DOHH2 (cell line): ENCODE measurements around the gene ATP10D.

Source experiments
- H3F3A ChIP-seq: fragments of 200-600 bp; sonication (generic), shearing (Covaris generic); 2 replicates; pipeline ENCODE4 v1.6.0; 2016; ENCODE audit warnings: antibody characterized with exemption, mild to moderate bottlenecking; ENCODE audit not compliant: control insufficient read depth, insufficient read depth
- H3K27ac ChIP-seq: fragments of 200-600 bp; sonication (generic); 2 replicates; pipeline ENCODE4 v1.5.1; 2014; ENCODE audit warnings: low read depth, mild to moderate bottlenecking, low read length, moderate library complexity
- H3K27me3 ChIP-seq: fragments of 200-600 bp; sonication (generic); 2 replicates; pipeline ENCODE4 v1.6.1; 2014; ENCODE audit warnings: mild to moderate bottlenecking, low read length, mixed read lengths; ENCODE audit not compliant: control insufficient read depth
- H3K36me3 ChIP-seq: fragments of 200-600 bp; sonication (generic); 2 replicates; pipeline ENCODE4 v1.6.1; 2014; ENCODE audit warnings: mild to moderate bottlenecking, low read length, moderate library complexity, mixed read lengths; ENCODE audit not compliant: control insufficient read depth
- H3K4me1 ChIP-seq: fragments of 200-600 bp; sonication (generic); 2 replicates; pipeline ENCODE4 v1.6.1; 2014; ENCODE audit warnings: mild to moderate bottlenecking, low read length, mixed read lengths; ENCODE audit not compliant: control insufficient read depth
- H3K4me2 ChIP-seq: fragments of 200-600 bp; sonication (generic); 2 replicates; pipeline ENCODE4 v1.6.0; 2014; ENCODE audit warnings: mild to moderate bottlenecking, low read length, moderate library complexity
- H3K4me3 ChIP-seq: fragments of 200-600 bp; sonication (generic); 2 replicates; pipeline ENCODE4 v1.5.1; 2014; ENCODE audit warnings: mild to moderate bottlenecking, low read length, mixed read lengths
- H3K79me2 ChIP-seq: fragments of 200-600 bp; sonication (generic); 2 replicates; pipeline ENCODE4 v1.6.1; 2014; ENCODE audit warnings: mild to moderate bottlenecking, low read length, mixed read lengths; ENCODE audit not compliant: control insufficient read depth
- H3K9me2 ChIP-seq: fragments of 200-600 bp; sonication (generic); replicated peaks from 2 replicates; pipeline ENCODE4 v1.6.1; 2014; ENCODE audit warnings: mild to moderate bottlenecking, low read length, mixed read lengths; ENCODE audit not compliant: control insufficient read depth
- H3K9me3 ChIP-seq: fragments of 200-600 bp; sonication (generic); 2 replicates; pipeline ENCODE4 v1.6.1; 2014; ENCODE audit warnings: antibody characterized with exemption, low read length, mixed read lengths; ENCODE audit not compliant: control insufficient read depth, insufficient read depth
- H4K20me1 ChIP-seq: fragments of 200-600 bp; sonication (generic); 2 replicates; pipeline ENCODE4 v1.6.0; 2014; ENCODE audit warnings: low read depth, mild to moderate bottlenecking, antibody characterized with exemption, low read length, moderate library complexity; ENCODE audit not compliant: control insufficient read depth, insufficient read depth
- EZH2phosphoT487 ChIP-seq: fragments of 200-600 bp; sonication (generic); IDR thresholded peaks from 2 replicates; pipeline ENCODE4 v1.6.1; 2017; ENCODE audit warnings: borderline replicate concordance, mild to moderate bottlenecking, antibody characterized with exemption, low read length, moderate library complexity, mixed read lengths
- TF ChIP-seq, protein P1 (sequence below): fragments of 200-600 bp; sonication (generic); IDR thresholded peaks from one replicate; pipeline ENCODE4 v1.5.1; 2014; ENCODE audit warnings: antibody characterized with exemption, mild to moderate bottlenecking, low read depth, low read length; ENCODE audit not compliant: poor library complexity, severe bottlenecking

Gene ATP10D

GRCh38 chr4:47535567-47536147 is 50.6 kb downstream of the ATP10D start:
- peaks cover 5% of the 10 kb centered on the region; the same call in 1 of the 2 replicates for H3K79me2 ChIP-seq
- peaks cover 15% of the 10 kb centered on the region for H3K4me1 ChIP-seq
- H3K9me3 ChIP-seq, result no peaks in the 10 kb centered on the region
- no peak overlapping the region for H3K27ac ChIP-seq
- H3K9me2 ChIP-seq, result no peaks in the 10 kb centered on the region
- no peaks in the 10 kb centered on the region for H4K20me1 ChIP-seq
- peaks cover 86% of the 10 kb centered on the region for H3K36me3 ChIP-seq
- H3F3A ChIP-seq, result no peaks in the 10 kb centered on the region
- no peak for TF ChIP-seq EZH2phosphoT487
- TF ChIP-seq, protein P1, sequence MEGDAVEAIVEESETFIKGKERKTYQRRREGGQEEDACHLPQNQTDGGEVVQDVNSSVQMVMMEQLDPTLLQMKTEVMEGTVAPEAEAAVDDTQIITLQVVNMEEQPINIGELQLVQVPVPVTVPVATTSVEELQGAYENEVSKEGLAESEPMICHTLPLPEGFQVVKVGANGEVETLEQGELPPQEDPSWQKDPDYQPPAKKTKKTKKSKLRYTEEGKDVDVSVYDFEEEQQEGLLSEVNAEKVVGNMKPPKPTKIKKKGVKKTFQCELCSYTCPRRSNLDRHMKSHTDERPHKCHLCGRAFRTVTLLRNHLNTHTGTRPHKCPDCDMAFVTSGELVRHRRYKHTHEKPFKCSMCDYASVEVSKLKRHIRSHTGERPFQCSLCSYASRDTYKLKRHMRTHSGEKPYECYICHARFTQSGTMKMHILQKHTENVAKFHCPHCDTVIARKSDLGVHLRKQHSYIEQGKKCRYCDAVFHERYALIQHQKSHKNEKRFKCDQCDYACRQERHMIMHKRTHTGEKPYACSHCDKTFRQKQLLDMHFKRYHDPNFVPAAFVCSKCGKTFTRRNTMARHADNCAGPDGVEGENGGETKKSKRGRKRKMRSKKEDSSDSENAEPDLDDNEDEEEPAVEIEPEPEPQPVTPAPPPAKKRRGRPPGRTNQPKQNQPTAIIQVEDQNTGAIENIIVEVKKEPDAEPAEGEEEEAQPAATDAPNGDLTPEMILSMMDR, result no peak
- no peak overlapping the region for H3K4me2 ChIP-seq
- H3K4me3 ChIP-seq, result no peak overlapping the region
- no peaks in the 10 kb centered on the region for H3K27me3 ChIP-seq

- H4K20me1 ChIP-seq, result no peaks in the 10 kb centered on the region
- no peaks in the 10 kb centered on the region for H3F3A ChIP-seq
- peaks cover 82% of the 10 kb centered on the region for H3K36me3 ChIP-seq
- H3K9me2 ChIP-seq, result no peaks in the 10 kb centered on the region
- no peak overlapping the region for H3K4me3 ChIP-seq
- no peak overlapping the region for H3K27ac ChIP-seq
- no peaks in the 10 kb centered on the region for H3K9me3 ChIP-seq
- no peak overlapping the region for H3K4me2 ChIP-seq
- no peaks in the 10 kb centered on the region for H3K27me3 ChIP-seq
- no peaks in the 10 kb centered on the region for H3K79me2 ChIP-seq
- peaks cover 2% of the 10 kb centered on the region for H3K4me1 ChIP-seq
- TF ChIP-seq EZH2phosphoT487, result no peak
- TF ChIP-seq, protein P1, result no peak
These were observed 51.9 kb downstream of the ATP10D start for GRCh38 chr4:47536966-47537365.

GRCh38 chr4:47538111-47538824 is 53.2 kb downstream of the ATP10D start:
- H3K79me2 ChIP-seq, result no peaks in the 10 kb centered on the region
- H3F3A ChIP-seq, result no peaks in the 10 kb centered on the region
- H4K20me1 ChIP-seq, result no peaks in the 10 kb centered on the region
- H3K27ac ChIP-seq, result no peak overlapping the region
- no peak overlapping the region for H3K4me3 ChIP-seq
- TF ChIP-seq EZH2phosphoT487, result no peak
- TF ChIP-seq, protein P1, result no peak
- no peaks in the 10 kb centered on the region for H3K9me2 ChIP-seq
- no peaks in the 10 kb centered on the region for H3K9me3 ChIP-seq
- no peak overlapping the region for H3K4me2 ChIP-seq
- no peaks in the 10 kb centered on the region for H3K4me1 ChIP-seq
- no peaks in the 10 kb centered on the region for H3K27me3 ChIP-seq
- H3K36me3 ChIP-seq, result peaks cover 70% of the 10 kb centered on the region
